ENCODE data around the gene ABCA2. TPM values are rescaled to one million over a fixed set of nuclear protein-coding genes. Genes with fewer than 3 reads are reported as not detected.

The ABCA2 gene
- total RNA-seq, 1 donor from 2014 or later, result 26.4 TPM

GRCh38 chr9:137074657-137075274 lies 46.7 kb upstream of the ABCA2 start:
- peaks cover 47% of the 10 kb centered on the region for H3K27me3 Mint-ChIP-seq
- no peak overlapping the region for H3K4me3 Mint-ChIP-seq (ENCODE audit: low read depth)
- no peak for DNase-seq (ENCODE audit: low spot score, unreplicated experiment)

GRCh38 chr9:137073992-137074399 lies 46.0 kb upstream of the ABCA2 start:
- Mint-ChIP-seq H3K27ac (no peak overlapping the region), H3K27me3 (peaks cover 39% of the 10 kb centered on the region), H3K36me3 (ENCODE audit: insufficient read depth) (no peaks in the 10 kb centered on the region), H3K4me1 (ENCODE audit: low read depth) (peaks cover 6% of the 10 kb centered on the region), H3K9me3 (ENCODE audit: low read depth) (no peaks in the 10 kb centered on the region), H3K4me3 (ENCODE audit: low read depth) (no peak overlapping the region)
- TF ChIP-seq CTCF (IDR thresholded peaks at IDR 0.05; ENCODE audit: unreplicated experiment), result no peak
- DNase-seq (ENCODE audit: low spot score, unreplicated experiment), result no peak

More at GRCh38 chr9:137074657-137075274, 46.7 kb upstream of the ABCA2 start:
- peaks cover 6% of the 10 kb centered on the region for H3K4me1 Mint-ChIP-seq (ENCODE audit: low read depth)
- no peak for TF ChIP-seq CTCF (IDR thresholded peaks at IDR 0.05; ENCODE audit: unreplicated experiment)
- H3K9me3 Mint-ChIP-seq (ENCODE audit: low read depth), result no peaks in the 10 kb centered on the region
- no peak overlapping the region for H3K27ac Mint-ChIP-seq
- no peaks in the 10 kb centered on the region for H3K36me3 Mint-ChIP-seq (ENCODE audit: insufficient read depth)

- peaks cover 26% of the 10 kb centered on the region for H3K27me3 Mint-ChIP-seq
- peaks cover 10% of the 10 kb centered on the region for H3K4me1 Mint-ChIP-seq (ENCODE audit: low read depth)
- no peak for TF ChIP-seq CTCF (IDR thresholded peaks at IDR 0.05; ENCODE audit: unreplicated experiment)
- no peaks in the 10 kb centered on the region for H3K9me3 Mint-ChIP-seq (ENCODE audit: low read depth)
- no peaks in the 10 kb centered on the region for H3K36me3 Mint-ChIP-seq (ENCODE audit: insufficient read depth)
- peak overlapping the region; percentile 68 for H3K4me3 Mint-ChIP-seq (ENCODE audit: low read depth)
- H3K27ac Mint-ChIP-seq, result peak overlapping the region; percentile 94
- DNase-seq (ENCODE audit: low spot score, unreplicated experiment), result no peak
Observed at GRCh38 chr9:137071282-137071681, 43.2 kb upstream of the ABCA2 start.

- peak overlapping the region; percentile 94 for H3K27ac Mint-ChIP-seq
Observed at GRCh38 chr9:137070906-137071275, 42.9 kb upstream of the ABCA2 start.

GRCh38 chr9:137070201-137070905 lies 42.3 kb upstream of the ABCA2 start, which contains the start of gene SAPCD2:
TSS of gene SAPCD2 (minus strand) at chr9:137070557. CDS start at chr9:137070460, 97 bp downstream.
- DNase-seq (ENCODE audit: low spot score, unreplicated experiment), result peak; percentile 73
- H3K4me3 Mint-ChIP-seq (ENCODE audit: low read depth), result peak within 1 kb of the TSS; percentile 68
- H3K9me3 Mint-ChIP-seq (ENCODE audit: low read depth), result no peaks in the 10 kb centered on the region
- H3K36me3 Mint-ChIP-seq (ENCODE audit: insufficient read depth), result peaks cover 1% of the 10 kb centered on the region
- H3K27ac Mint-ChIP-seq, result peak within 1 kb of the TSS; percentile 94
- peaks cover 19% of the 10 kb centered on the region for H3K27me3 Mint-ChIP-seq
- no peak for TF ChIP-seq CTCF (IDR thresholded peaks at IDR 0.05; ENCODE audit: unreplicated experiment)
- peaks cover 10% of the 10 kb centered on the region for H3K4me1 Mint-ChIP-seq (ENCODE audit: low read depth)

More at GRCh38 chr9:137070906-137071275, 42.9 kb upstream of the ABCA2 start:
- Mint-ChIP-seq H3K4me1 (ENCODE audit: low read depth) (peaks cover 10% of the 10 kb centered on the region), H3K36me3 (ENCODE audit: insufficient read depth) (no peaks in the 10 kb centered on the region), H3K27me3 (peaks cover 22% of the 10 kb centered on the region), H3K9me3 (ENCODE audit: low read depth) (no peaks in the 10 kb centered on the region), H3K4me3 (ENCODE audit: low read depth) (peak overlapping the region; percentile 68)
- peak; percentile 50 for TF ChIP-seq CTCF (IDR thresholded peaks at IDR 0.05; ENCODE audit: unreplicated experiment)
- DNase-seq (ENCODE audit: low spot score, unreplicated experiment), result no peak
